Fibroblast of skin of abdomen (primary cell): ENCODE measurements around the gene WDR70.
"Not testable (repeated sequence)": the region's sequence is repeated elsewhere in the genome, so short reads cannot be mapped to it uniquely, and the experiment has no call there.

ENCODE experiments used
- DNase-seq: peaks from one replicate; pipeline ENCODE4 v3.0.0-alpha.2; 2013

WDR70 gene

DNA sequence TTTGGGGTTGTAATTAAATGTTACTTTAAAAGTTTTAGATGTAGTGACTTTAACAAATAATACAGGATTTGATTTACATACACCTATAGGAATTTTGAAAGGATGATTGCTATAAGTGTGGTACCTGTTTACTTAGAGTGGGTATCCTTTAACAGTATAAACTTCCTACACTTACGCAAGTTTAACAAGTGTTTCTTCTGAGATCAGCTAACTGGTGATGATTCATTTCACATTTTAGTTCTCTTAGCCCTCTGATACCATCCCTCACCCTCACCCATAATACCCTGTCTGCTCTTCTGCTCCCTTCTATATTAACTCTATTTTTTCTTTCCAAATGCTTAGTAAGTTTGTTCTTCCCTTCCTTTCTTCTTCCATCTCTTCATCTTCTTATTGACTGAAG lies 262.8 kb downstream of the WDR70 start:
- no peak for DNase-seq

DNA sequence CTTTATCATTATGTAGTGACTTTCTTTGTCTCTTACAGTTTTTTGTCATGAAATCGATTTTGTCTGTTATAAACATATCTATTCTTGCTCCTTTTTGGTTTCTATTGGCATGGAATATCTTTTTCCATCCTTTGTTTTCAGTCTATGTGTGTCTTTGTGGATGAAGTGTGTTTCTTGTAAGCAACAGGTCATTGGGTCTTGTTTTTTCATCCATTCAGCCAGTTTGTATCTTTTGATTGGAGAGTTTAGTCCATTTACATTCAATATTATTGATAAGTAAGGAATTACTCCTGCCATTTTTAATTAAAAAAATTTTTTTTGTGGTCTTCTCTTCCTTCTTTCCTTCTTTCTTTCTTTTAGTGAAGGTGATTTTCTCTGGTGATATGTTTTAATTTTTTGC lies 266.6 kb downstream of the WDR70 start:
- no peak for DNase-seq

DNA sequence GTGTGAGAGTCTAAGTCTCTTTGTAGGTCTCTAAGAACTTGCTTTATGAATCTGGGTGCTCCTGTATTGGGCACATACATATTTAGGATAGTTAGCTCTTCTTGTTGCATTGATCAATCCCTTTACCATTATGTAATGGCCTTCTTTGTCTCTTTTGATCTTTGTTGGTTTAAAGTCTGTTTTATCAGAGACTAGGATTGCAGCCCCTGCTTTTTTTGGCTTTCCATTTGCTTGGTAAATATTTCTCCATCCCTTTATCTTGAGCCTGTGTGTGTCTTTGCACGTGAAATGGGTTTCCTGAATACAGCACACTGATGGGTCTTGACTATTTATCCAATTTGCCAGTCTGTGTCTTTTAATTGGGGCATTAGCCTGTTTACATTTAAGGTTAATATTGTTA lies 275.4 kb downstream of the WDR70 start:
- not testable (repeated sequence) for DNase-seq

DNA sequence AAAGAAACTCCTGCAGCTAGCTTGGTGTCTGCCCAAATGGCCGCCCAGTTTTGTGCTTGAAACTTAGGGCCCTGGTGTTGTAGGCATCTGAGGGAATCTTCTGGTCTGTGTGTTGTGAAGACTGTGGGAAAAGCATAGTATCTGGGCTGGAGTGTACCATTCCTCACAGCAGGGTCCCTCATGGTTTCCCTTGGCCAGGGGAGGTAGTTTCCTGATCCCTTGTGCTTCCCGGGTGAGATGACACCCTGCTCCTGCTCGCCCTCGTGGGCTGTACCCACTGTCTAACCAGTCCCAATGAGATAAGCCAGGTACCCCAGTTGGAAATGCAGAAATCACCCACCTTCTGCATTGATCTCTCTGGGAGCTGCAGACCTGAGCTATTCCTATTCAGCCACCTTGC lies 277.9 kb downstream of the WDR70 start:
- DNase-seq, result no peak

DNA sequence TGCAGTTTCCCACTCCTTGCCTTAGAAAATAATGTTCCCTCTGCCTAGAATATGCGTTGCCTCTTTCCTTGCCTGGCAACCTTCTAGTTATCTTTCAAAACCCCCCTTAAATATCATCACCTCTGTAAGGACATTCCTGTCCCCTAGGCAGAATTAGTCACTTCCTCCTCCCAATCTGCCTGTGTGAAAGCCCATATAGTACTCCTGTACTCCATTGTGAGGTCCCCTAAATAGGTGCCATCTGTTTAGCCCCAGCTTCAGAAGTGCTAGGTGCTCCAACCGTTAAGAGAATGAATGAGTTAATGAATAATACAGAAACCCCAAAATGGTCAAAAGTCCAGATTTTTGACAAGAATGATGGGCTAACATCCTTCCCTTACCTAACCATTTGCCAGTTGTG lies 279.3 kb downstream of the WDR70 start:
- no peak for DNase-seq

DNA sequence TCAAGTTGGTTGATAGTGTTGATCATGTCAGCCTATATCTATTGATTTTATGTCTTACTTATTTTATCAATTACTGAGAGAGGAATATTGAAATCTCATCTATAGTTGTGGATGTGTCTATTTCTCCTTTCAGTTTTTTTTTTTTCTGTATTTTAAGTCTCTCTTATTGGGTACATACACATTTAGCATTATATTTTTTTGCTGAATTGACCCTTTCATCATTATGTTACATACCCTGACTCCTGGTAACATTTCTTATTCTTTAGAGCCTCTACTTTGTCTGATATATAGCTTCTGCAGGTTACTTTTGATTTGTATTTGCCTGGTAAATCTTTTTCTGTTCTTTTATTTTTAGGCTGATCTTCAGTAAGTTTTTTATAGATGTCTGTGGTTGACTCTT lies 281.2 kb downstream of the WDR70 start:
- DNase-seq, result no peak

DNA sequence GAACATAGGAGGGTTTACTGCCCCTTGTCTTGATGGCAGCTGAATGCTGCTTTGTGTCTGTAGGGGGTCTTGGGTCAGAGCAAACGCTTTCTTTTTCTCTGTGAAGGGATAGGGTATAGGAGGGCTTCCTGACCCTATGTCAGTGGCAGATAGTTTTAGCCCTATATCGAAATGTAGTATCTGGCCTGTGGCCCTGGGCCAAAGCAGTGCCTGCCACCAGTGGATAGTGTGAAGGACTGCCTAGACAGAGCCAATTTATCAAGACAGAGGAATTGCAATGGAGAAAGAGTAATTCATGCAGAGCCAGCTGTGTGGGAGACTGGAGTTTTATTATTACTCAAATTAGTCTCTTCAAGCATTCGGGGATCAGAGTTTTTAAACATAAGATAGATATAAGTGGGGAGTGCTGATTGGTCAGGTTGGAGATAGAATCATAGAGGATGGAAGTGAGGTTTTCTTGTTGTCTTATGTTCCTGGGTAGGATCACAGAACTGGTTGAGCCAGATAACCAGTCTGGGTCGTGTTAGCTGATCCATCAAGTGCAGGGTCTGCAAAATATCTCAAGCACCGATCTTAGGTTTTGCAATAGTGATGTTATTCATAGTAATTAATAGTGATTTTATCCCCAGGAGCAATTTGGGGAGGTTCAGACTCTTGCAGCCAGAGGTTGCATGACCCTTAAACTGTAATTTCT lies 282.3 kb downstream of the WDR70 start:
- no peak for DNase-seq

DNA sequence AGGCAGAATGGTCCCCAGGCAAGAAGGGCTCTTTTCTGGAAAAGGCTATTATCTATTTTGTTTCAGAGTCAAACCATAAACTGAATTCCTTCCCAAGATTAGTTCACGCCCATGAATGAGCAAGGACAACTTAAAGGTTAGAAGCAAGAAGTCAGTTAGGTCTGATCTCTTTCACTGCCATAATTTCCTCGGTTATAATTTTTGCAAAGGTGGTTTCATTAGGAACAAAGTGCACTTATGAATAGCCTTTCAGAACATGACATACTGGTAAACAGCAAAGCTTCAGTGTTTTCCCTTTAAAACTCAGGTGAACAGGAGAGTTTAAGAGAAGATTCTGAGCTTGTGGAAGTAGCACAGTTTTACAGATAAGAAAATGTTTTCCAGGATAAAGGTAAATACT lies 282.8 kb downstream of the WDR70 start:
- no peak for DNase-seq

DNA sequence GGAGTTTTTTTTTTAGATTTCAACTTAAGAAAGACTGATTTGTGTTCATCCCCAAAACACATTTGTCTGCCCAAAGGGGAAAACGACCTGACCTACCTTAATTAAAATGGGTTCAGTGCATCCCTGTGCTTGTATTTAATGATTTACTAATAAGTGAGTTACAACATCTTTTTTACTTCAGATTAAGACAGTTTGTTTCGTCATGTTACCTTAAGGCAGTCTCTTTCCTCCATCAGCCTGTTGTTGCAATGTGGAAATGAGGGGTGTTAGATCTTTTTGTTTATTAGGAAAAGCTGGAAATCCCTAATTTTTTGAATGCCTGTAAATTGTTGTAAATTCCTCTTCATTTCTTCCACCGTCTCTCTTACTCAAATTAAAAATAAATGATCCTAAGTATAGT lies 283.2 kb downstream of the WDR70 start:
- DNase-seq, result no peak

DNA sequence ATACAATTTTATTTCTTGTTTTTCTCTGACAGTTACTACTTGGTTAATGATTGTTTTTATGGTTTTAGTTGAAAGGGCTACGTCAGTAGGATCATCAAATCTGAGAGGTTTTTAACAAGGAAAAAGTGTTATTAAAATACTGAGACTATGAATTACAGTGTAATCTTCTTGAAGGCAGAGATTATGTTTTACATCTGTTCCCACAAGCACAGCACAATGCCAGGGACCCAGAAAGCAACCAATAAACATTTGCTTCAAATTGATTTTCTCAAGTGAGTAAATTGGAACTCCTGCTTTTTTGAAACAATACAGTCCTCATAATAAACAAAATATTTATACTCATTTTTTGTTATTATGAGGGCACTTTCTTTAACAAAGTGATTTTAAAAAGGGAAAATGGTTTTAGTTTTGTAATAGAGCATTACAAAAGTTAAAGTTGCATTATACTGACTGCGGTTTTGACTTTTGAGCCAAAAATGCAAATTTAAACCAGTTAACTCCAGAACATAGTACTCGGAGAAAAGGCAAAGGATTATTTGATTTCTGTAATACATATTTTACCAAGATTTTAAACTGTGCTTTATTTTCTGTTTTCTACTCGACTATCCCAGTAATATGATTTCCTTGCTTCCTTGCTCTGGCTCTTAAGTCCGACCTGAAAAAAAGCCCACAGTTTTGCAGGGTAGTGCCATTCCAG lies 283.8 kb downstream of the WDR70 start:
- DNase-seq, result peak; percentile 23

DNA sequence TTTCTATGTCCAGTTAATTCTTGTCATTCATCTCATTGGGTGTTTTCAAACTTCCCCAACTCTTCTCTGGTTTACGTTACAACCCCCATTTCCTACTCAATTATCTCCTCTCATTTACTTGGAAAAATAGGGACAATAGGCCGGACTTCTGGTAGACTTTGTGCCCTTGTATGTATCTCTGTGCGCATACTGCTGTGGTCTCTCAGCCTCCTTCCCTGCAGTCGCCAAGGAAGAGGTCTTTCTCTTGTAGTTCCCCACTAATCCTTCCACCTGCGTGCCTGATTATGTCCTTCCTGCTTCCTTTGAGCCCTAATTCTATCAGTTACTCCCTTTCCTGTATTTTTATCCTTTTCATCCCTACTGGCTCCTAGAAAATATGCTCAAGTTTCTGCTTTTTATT lies 284.4 kb downstream of the WDR70 start:
- no peak for DNase-seq

DNA sequence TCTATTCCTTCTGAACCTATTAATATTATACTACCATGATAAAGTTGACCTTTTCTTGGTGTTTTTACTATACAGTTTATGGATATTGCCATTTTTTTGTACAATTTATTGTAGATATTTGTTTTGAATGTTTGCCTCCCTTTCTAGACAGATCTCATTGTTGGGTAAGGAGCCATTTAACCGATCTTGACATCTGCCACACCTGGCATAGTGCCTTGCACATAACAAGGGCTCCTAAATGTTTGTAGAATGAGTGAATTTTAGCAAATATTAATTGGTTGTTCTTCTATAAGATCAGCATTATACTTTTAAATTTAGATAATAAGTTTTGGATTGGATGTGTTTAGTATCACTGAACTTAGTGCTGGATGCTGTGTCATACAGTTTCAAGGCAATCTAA lies 285.4 kb downstream of the WDR70 start:
- DNase-seq, result no peak

DNA sequence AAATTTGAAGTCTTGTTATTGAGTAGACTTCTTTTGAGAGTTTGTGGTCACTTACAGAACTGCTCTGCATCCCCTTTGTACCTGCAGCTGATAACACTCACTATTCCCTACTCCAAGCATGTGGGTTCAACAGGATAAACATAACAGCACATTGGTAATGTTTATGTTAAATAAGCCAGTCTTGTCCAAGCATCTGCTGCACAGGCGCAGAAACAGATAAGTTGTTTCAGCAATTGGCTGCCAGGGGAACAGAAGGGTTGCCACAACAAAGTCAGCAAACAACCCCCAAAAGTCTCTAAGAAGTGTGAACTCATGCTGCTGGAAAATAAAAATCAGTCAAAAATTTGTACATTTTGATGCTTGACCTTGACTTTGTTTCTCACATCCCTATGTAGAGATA lies 286.2 kb downstream of the WDR70 start:
- DNase-seq, result peak; percentile 24

DNA sequence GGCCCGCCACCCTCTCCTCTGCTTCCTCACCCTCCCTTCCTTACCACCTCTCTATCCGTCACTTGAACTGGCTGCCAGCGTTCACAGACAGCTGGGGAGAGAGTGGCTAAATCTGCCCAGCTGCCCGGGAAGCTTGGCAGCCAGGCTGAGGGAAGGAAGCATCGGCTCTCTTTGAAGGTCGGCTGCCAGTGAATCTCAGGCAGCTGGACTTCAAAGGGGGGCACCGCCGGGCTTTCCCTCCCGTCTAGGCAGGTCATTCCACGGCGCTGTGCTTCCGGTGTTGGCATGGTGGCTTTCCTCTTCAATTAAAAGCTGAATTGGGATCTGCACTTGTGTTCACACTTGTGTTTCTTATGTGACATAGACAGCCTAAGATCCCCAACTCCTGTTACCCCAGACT lies 286.8 kb downstream of the WDR70 start:
- DNase-seq, result peak; percentile 27

DNA sequence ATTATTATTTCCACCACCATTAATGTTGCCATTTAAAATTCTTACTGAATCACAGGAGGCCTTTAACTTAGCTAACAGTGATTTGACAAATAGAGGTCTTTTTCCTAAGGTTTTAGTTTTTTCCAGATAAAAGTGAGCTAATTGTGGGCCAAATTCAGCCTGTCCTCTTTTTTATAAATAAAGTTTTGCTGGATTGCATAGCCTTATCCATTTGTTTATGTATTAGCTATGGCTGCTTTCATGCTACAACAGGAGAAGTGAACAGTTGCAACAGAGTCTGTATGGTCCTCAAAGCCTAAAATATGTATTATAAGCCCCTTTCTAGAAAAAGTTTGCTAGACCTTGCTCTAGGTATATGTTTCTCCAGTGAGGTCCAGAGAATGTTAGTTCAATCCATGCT lies 288.3 kb downstream of the WDR70 start:
- no peak for DNase-seq

DNA sequence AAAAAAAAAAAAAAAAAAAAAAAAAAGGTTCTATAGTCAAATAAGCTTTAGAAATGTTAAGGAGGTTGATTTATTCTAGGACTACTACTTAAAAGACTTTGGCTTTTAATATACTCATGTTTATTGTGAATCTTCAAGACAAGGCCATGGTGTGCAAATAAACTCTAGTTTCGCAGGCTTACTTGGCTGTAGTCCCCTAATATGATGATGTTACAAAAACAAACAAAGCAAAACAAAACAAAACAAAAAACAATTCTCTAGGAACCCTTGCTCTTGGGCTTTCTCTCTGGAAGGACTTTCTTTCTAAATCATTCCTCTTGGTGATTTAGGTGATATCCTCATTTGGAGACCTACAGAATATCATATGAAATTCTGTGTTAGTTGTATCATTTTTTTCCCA lies 288.7 kb downstream of the WDR70 start:
- no peak for DNase-seq

DNA sequence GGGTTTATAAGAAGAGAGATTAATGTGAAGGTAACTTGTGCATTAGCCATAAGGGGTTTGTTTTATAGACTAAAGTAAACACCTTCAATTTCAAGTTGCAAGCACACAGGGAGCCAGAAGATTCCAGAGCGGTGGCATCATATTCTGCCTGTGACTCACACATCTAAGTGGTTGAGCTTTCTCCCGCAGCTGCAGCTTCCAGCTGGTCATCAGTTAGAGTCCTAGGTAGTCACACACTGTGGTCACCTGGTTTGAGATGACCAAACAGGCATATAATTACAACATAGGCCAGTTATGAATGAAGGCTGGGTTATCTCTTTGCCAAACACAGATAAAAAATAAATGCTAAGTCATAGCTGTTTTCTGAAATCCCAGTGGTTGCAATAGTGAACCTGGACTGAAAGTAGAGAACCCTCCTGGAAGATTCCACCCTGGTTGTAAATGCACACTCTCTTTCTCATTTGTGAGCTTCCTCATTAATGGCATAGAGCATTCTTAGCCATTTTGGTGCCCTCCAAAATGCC lies 289.5 kb downstream of the WDR70 start:
- DNase-seq, result peak; percentile 93

DNA sequence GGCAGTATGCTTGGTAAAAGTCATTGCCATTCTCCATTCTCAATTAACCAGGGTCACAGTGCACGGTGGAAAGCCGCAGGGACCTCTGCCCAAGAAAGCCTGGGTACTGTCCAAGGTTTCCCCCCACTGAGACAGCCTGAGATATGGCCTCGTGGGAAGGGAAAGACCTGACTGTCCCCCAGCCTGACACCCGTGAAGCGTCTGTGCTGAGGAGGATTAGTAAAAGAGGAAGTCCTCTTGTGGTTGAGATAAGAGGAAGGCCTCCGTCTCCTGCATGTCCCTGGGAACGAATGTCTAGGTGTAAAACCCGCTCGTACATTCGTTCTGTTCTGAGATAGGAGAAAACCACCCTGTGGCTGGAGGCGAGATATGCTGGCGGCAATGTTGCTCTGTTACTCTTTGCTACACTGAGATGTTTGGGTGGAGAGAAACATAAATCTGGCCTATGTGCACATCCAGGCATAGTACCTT lies 293.0 kb downstream of the WDR70 start:
- DNase-seq, result not testable (repeated sequence)

DNA sequence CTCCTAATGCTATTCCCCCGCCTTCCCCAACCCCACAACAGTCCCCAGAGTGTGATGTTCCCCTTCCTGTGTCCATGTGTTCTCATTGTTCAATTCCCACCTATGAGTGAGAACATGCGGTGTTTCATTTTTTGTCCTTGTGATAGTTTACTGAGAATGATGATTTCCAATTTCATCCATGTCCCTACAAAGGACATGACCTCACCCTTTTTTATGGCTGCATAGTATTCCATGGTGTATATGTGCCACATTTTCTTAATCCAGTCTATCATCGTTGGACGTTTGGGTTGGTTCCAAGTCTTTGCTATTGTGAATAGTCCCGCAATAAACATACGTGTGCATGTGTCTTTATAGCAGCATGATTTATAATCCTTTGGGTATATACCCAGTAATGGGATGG lies 295.2 kb downstream of the WDR70 start:
- not testable (repeated sequence) for DNase-seq

DNA sequence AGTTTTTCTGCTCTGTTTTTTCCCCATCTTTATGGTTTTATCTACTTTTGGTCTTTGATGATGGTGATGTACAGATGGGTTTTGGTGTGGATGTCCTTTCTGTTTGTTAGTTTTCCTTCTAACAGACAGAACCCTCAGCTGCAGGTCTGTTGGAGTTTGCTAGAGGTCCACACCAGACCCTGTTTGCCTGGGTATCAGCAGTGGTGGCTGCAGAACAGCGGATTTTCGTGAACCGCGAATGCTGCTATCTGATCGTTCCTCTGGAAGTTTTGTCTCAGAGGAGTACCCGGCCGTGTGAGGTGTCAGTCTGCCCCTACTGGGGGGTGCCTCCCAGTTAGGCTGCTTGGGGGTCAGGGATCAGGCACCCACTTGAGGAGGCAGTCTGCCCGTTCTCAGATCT lies 300.2 kb downstream of the WDR70 start:
- DNase-seq, result not testable (repeated sequence)

DNA sequence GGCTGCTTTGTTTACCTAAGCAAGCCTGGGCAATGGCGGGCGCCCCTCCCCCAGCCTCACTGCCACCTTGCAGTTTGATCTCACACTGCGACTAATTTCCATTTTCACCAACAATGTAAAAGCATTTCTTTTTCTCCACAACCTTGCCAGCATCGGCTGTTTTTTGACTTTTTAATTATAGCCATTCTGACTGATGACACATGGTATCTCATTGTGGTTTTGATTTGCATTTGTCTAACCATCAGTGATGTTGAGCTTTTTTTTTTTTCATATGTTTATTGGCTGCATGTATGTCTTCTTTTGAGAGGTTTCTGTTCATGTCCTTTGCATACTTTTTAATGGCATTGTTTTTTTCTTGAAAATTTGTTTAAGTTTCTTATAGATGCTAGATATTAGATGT lies 300.8 kb downstream of the WDR70 start:
- not testable (repeated sequence) for DNase-seq

DNA sequence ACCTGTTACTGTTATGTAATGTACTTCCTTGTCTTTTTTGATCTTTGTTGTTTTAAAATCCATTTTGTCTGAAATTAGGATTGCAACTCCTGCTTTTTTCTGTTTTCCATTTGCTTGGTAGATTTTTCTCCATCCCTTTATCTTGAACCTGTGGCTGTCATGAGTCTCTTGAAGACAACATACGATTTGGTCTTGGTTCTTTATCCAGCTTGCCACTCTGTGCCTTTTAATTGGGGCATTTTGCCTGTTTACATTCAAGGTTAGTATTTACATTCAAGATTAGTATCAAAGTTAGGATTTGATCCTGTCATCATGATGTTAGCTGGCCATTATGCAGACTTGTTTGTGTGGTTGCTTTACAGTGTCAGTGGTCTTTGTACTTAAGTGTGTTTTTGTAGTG lies 304.0 kb downstream of the WDR70 start:
- no peak for DNase-seq

DNA sequence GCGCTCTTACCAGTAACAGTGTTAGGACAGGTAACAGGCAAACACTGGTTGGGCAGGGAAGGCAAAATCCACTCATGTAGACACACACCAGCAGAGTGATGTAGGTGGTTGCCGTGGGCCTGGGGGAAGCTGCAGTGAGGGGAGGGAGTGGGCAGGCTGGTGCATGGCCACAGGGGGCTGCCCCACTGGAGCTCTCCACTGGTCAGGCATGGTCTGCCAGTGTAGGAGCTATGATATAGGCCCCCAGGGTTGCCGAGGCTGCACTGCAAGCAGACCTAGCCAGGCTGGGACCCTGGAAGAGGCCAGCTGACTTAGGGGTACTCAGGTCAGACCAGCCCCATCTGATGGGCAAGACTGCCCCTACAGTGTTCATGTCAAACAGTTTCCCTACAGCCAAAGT lies 306.1 kb downstream of the WDR70 start:
- DNase-seq, result no peak

DNA sequence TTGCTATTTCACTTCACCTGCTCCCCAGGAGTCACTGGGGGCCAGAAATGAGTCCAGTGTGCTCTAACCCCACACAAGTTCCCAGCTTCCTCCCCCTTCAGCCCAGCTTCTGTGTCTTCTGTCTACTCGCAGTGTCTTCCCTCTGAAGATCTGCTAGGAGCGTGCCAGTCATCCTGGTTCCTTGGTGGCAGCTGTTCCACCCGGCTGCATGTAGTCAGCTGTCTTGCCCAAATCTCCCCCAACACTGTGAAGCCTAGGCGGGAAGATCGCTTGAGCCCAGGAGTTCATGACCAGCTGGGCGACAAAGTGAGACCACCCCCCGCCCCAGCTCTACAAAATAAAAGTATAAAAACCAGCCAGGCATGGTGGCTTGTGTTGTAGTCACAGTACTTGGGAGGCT lies 306.7 kb downstream of the WDR70 start:
- DNase-seq, result no peak
